ENCODE measurements around the gene GPR132. TPM values are rescaled to one million over a fixed set of nuclear protein-coding genes. Genes with fewer than 3 reads are reported as not detected.

The GPR132 gene
- total and polyA plus RNA-seq, 2 of the 8 experiments (the other 6 are each of a cell fraction or from before 2014, with no cell fraction given) = 0.11 TPM; not detected in 1

GRCh38 chr14:105086833-105087307 lies 21.6 kb upstream of the GPR132 start (continued):
- TF ChIP-seq, protein P1, sequence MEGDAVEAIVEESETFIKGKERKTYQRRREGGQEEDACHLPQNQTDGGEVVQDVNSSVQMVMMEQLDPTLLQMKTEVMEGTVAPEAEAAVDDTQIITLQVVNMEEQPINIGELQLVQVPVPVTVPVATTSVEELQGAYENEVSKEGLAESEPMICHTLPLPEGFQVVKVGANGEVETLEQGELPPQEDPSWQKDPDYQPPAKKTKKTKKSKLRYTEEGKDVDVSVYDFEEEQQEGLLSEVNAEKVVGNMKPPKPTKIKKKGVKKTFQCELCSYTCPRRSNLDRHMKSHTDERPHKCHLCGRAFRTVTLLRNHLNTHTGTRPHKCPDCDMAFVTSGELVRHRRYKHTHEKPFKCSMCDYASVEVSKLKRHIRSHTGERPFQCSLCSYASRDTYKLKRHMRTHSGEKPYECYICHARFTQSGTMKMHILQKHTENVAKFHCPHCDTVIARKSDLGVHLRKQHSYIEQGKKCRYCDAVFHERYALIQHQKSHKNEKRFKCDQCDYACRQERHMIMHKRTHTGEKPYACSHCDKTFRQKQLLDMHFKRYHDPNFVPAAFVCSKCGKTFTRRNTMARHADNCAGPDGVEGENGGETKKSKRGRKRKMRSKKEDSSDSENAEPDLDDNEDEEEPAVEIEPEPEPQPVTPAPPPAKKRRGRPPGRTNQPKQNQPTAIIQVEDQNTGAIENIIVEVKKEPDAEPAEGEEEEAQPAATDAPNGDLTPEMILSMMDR (IDR thresholded peaks at IDR 0.05; ENCODE audit: control extremely low read depth in 1 of 3, insufficient read depth in 1 of 3, low read depth in 1 of 3, low read length in 3 of 3) = peak in 2 of 3 experiments; percentile 79 to 93; a peak in 3 of 4 replicates
- TF ChIP-seq GABPA (IDR thresholded peaks at IDR 0.05; ENCODE audit: borderline replicate concordance, insufficient read depth, low read length) (peak; percentile 83), KDM4A (IDR thresholded peaks at IDR 0.05; ENCODE audit: low read depth, low read length, severe bottlenecking) (peak; percentile 36), EP300 (IDR thresholded peaks at IDR 0.05; ENCODE audit: borderline replicate concordance in 1 of 2, low read depth in 2 of 2, low read length in 2 of 2) (peak in 1 of 2 experiments; percentile 41; a peak in 1 of 3 replicates), TBP (IDR thresholded peaks at IDR 0.05; ENCODE audit: low read depth, low read length) (no peak; the same call in 1 of the 2 replicates), YY1 (IDR thresholded peaks at IDR 0.05; ENCODE audit: low read depth, low read length) (0 out of 2 replicates have a peak, but pooled peaks have one; percentile 49), TEAD4 (IDR thresholded peaks at IDR 0.05; ENCODE audit: low read depth, low read length) (0 out of 2 replicates have a peak, but pooled peaks have one; percentile 30), CHD7 (IDR thresholded peaks at IDR 0.05; ENCODE audit: insufficient replicate concordance, low read length) (no peak)

Data from H1 (cell line).